GM23338 (cell line): Measurements from ENCODE around the gene GGCT. TPM values are rescaled to one million over a fixed set of nuclear protein-coding genes. Genes with fewer than 3 reads are reported as not detected.
A peak's percentile ranks its signal among the peaks of the same experiment; 100 is the strongest.

ENCODE experiments used
- ATAC-seq: fragments of 200-7000 bp; cut with Tn5 transposase; 3 replicates; pipeline ENCODE4 v1.9.1; 2020
- DNase-seq: peaks from one replicate; pipeline ENCODE4 v3.0.0-alpha.2; 2015; ENCODE audit warnings: low spot score
- H2AFZ ChIP-seq: fragments of 200-600 bp; sonication (generic); 2 replicates; pipeline ENCODE4 v1.8.0; 2016; ENCODE audit warnings: antibody characterized with exemption, mild to moderate bottlenecking, moderate library complexity
- H3F3A ChIP-seq: fragments of 200-600 bp; sonication (generic); replicated peaks from 2 replicates; pipeline ENCODE4 v1.8.0; 2017; ENCODE audit warnings: antibody characterized with exemption, mixed run types, low read depth
- H3K27ac ChIP-seq: fragments of 200-600 bp; sonication (generic); 2 replicates; pipeline ENCODE4 v1.6.1; 2016; ENCODE audit warnings: low read depth
- H3K27me3 ChIP-seq: fragments of 200-600 bp; sonication (generic); 2 replicates; pipeline ENCODE4 v1.8.0; 2016; ENCODE audit warnings: mild to moderate bottlenecking, mixed run types, moderate library complexity; ENCODE audit not compliant: insufficient read depth
- H3K36me3 ChIP-seq: fragments of 200-600 bp; sonication (generic); 2 replicates; pipeline ENCODE4 v1.8.0; 2016; ENCODE audit warnings: mild to moderate bottlenecking; ENCODE audit not compliant: insufficient read depth
- H3K4me1 ChIP-seq: fragments of 200-600 bp; sonication (generic); 2 replicates; pipeline ENCODE4 v1.8.0; 2016; ENCODE audit warnings: mild to moderate bottlenecking, moderate library complexity; ENCODE audit not compliant: insufficient read depth
- H3K4me2 ChIP-seq: fragments of 200-600 bp; sonication (generic); 2 replicates; pipeline ENCODE4 v1.7.1; 2017; ENCODE audit warnings: mixed run types
- H3K4me3 ChIP-seq: fragments of 200-600 bp; sonication (generic); 2 replicates; pipeline ENCODE4 v1.6.1; 2016; ENCODE audit warnings: mixed run types
- H3K79me2 ChIP-seq: fragments of 200-600 bp; sonication (generic); replicated peaks from 2 replicates; pipeline ENCODE4 v1.8.0; 2017; ENCODE audit warnings: mild to moderate bottlenecking; ENCODE audit not compliant: insufficient read depth
- H3K9me2 ChIP-seq: fragments of 200-600 bp; sonication (generic); 2 replicates; pipeline ENCODE4 v1.8.0; 2017; ENCODE audit not compliant: insufficient read depth
- H4K20me1 ChIP-seq: fragments of 200-600 bp; sonication (generic); replicated peaks from 2 replicates; pipeline ENCODE4 v1.8.0; 2017; ENCODE audit warnings: mild to moderate bottlenecking; ENCODE audit not compliant: insufficient read depth
- H3K27ac Mint-ChIP-seq: 2 replicates; pipeline ENCODE4 v1.8.0; 2020; ENCODE audit warnings: inconsistent platforms, mild to moderate bottlenecking, moderate library complexity, mixed read lengths
- H3K27me3 Mint-ChIP-seq: 3 replicates; pipeline ENCODE4 v1.8.0; 2022; ENCODE audit warnings: low read depth, mild to moderate bottlenecking, moderate library complexity, mixed read lengths, inconsistent platforms; ENCODE audit not compliant: insufficient read depth, poor library complexity
- H3K36me3 Mint-ChIP-seq: 3 replicates; pipeline ENCODE4 v1.8.0; 2021; ENCODE audit warnings: low read depth, mild to moderate bottlenecking, inconsistent platforms, moderate library complexity, mixed read lengths
- H3K4me1 Mint-ChIP-seq: 3 replicates; pipeline ENCODE4 v1.8.0; 2020; ENCODE audit warnings: mild to moderate bottlenecking, inconsistent platforms, mixed read lengths
- H3K4me3 Mint-ChIP-seq: 3 replicates; pipeline ENCODE4 v1.8.0; 2021; ENCODE audit warnings: moderate library complexity, mild to moderate bottlenecking, inconsistent platforms, mixed read lengths
- H3K9me3 Mint-ChIP-seq: 3 replicates; pipeline ENCODE4 v1.8.0; 2020; ENCODE audit warnings: moderate library complexity, mild to moderate bottlenecking, inconsistent platforms, mixed read lengths
- CREB1 ChIP-seq: fragments of 250-450 bp; sonication (Bioruptor Pico); IDR thresholded peaks from 2 replicates; pipeline ENCODE4 v1.5.0; 2020; ENCODE audit warnings: low read depth, mild to moderate bottlenecking, moderate library complexity
- CTCF ChIP-seq, 2 experiments: fragments of 200-600 bp in 1 of 2; sonication (generic) in 1 of 2; conservative IDR thresholded peaks; 2 replicates each; pipeline versions ENCODE4 v1.5.1 to v1.6.1; 2016 to 2017; ENCODE audit warnings: antibody characterized with exemption in 2 of 2, low read depth in 2 of 2, mild to moderate bottlenecking in 2 of 2, moderate library complexity in 1 of 2
- EZH2 ChIP-seq: fragments of 200-600 bp; sonication (generic); IDR thresholded peaks from one replicate; pipeline ENCODE4 v1.8.0; 2017; ENCODE audit warnings: antibody characterized with exemption, mild to moderate bottlenecking, low read depth; ENCODE audit not compliant: unreplicated experiment
- EZH2phosphoT487 ChIP-seq: fragments of 200-600 bp; sonication (generic); IDR thresholded peaks from one replicate; pipeline ENCODE4 v1.8.1; 2018; ENCODE audit warnings: antibody characterized with exemption; ENCODE audit not compliant: unreplicated experiment
- JUNB ChIP-seq: IDR thresholded peaks from one replicate; pipeline ENCODE4 v1.6.1; 2016; ENCODE audit warnings: antibody characterized with exemption; ENCODE audit not compliant: unreplicated experiment
- NANOG ChIP-seq: IDR thresholded peaks from 2 replicates; pipeline ENCODE4 v1.6.1; 2016; ENCODE audit warnings: antibody characterized with exemption, borderline replicate concordance
- REST ChIP-seq: IDR thresholded peaks from one replicate; pipeline ENCODE4 v1.6.1; 2018; ENCODE audit warnings: antibody characterized with exemption; ENCODE audit not compliant: unreplicated experiment
- STAT1 ChIP-seq: IDR thresholded peaks from one replicate; pipeline ENCODE4 v1.6.1; 2016; ENCODE audit warnings: antibody characterized with exemption; ENCODE audit not compliant: unreplicated experiment
- ZNF114 ChIP-seq: fragments of 250-450 bp; sonication (Bioruptor Pico); IDR thresholded peaks from 2 replicates; pipeline ENCODE4 v1.5.0; 2020; ENCODE audit warnings: mild to moderate bottlenecking, moderate library complexity
- ZNF331 ChIP-seq: fragments of 250-450 bp; sonication (Bioruptor Pico); IDR thresholded peaks from 2 replicates; pipeline ENCODE4 v1.5.0; 2020; ENCODE audit warnings: low read depth, mild to moderate bottlenecking, moderate library complexity
- polyA plus RNA-seq: library from polyadenylated mRNA; unstranded; fragments of >200 nt; fragmentation: Nextera tagmentation; extraction: Ambion mirVana; gene quantifications from 2 replicates; pipeline ENCODE4 v1.2.1, GENCODE V29; 2016
- total RNA-seq: library from RNA; depleted of rRNA; stranded (reverse); fragments of >200 nt; shearing (Covaris generic); gene quantifications from 2 replicates; pipeline ENCODE4 v1.2.3, GENCODE V29; 2014
- TF ChIP-seq, protein P1 (sequence below): IDR thresholded peaks from 2 replicates; pipeline ENCODE4 v1.6.1; 2016; ENCODE audit warnings: antibody characterized with exemption

Gene GGCT
- total and polyA plus RNA-seq, 2 experiments from 2014 or later = 104 to 229 TPM

GRCh38 chr7:30453921-30454320 lies 50.7 kb downstream of the GGCT start:
- Histone ChIP-seq H3K36me3 (no peaks in the 10 kb centered on the region; the same call in 1 of the 2 replicates), H3K79me2 (no peaks in the 10 kb centered on the region), H3K27me3 (no peaks in the 10 kb centered on the region), H3K4me3 (no peak overlapping the region), H3K4me2 (no peak overlapping the region), H3K4me1 (peaks cover 11% of the 10 kb centered on the region), H4K20me1 (no peaks in the 10 kb centered on the region), H3F3A (no peaks in the 10 kb centered on the region), H3K9me2 (no peaks in the 10 kb centered on the region), H2AFZ (no peak overlapping the region), H3K27ac (no peak overlapping the region)
- Mint-ChIP-seq H3K36me3 (peaks cover 11% of the 10 kb centered on the region; the same call in 2 of the 3 replicates), H3K9me3 (no peaks in the 10 kb centered on the region), H3K27ac (no peak overlapping the region), H3K4me3 (no peak overlapping the region), H3K4me1 (peaks cover 26% of the 10 kb centered on the region), H3K27me3 (peaks cover 4% of the 10 kb centered on the region)
- DNase-seq (no peak), ATAC-seq (peak; percentile 14; the same call in 1 of the 3 replicates)
- TF ChIP-seq EZH2 (no peak), NANOG (no peak), STAT1 (no peak), CREB1 (CRISPR knock-in tag) (no peak), EZH2phosphoT487 (no peak), JUNB (no peak), REST (no peak), CTCF (conservative IDR thresholded peaks at IDR 0.05; ENCODE audit: low read depth in 2 of 2) (no peak), ZNF331 (no peak), ZNF114 (CRISPR knock-in tag) (no peak)
- TF ChIP-seq, protein P1, sequence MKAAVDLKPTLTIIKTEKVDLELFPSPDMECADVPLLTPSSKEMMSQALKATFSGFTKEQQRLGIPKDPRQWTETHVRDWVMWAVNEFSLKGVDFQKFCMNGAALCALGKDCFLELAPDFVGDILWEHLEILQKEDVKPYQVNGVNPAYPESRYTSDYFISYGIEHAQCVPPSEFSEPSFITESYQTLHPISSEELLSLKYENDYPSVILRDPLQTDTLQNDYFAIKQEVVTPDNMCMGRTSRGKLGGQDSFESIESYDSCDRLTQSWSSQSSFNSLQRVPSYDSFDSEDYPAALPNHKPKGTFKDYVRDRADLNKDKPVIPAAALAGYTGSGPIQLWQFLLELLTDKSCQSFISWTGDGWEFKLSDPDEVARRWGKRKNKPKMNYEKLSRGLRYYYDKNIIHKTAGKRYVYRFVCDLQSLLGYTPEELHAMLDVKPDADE = no peak
